GM20431 (cell line): ENCODE results near the gene SYNJ1.
"Not testable (repeated sequence)": the region's sequence is repeated elsewhere in the genome, so short reads cannot be mapped to it uniquely, and the experiment has no call there.

Experiments used
- in situ Hi-C: fragments of 300-500 bp; cut with MseI, MboI; formaldehyde crosslinking; loops from one replicate; pipeline ENCODE4 v1.15.0; 2020; ENCODE audit warnings: low sequenced_read_pairs; ENCODE audit not compliant: unreplicated experiment

Gene SYNJ1, protein sequence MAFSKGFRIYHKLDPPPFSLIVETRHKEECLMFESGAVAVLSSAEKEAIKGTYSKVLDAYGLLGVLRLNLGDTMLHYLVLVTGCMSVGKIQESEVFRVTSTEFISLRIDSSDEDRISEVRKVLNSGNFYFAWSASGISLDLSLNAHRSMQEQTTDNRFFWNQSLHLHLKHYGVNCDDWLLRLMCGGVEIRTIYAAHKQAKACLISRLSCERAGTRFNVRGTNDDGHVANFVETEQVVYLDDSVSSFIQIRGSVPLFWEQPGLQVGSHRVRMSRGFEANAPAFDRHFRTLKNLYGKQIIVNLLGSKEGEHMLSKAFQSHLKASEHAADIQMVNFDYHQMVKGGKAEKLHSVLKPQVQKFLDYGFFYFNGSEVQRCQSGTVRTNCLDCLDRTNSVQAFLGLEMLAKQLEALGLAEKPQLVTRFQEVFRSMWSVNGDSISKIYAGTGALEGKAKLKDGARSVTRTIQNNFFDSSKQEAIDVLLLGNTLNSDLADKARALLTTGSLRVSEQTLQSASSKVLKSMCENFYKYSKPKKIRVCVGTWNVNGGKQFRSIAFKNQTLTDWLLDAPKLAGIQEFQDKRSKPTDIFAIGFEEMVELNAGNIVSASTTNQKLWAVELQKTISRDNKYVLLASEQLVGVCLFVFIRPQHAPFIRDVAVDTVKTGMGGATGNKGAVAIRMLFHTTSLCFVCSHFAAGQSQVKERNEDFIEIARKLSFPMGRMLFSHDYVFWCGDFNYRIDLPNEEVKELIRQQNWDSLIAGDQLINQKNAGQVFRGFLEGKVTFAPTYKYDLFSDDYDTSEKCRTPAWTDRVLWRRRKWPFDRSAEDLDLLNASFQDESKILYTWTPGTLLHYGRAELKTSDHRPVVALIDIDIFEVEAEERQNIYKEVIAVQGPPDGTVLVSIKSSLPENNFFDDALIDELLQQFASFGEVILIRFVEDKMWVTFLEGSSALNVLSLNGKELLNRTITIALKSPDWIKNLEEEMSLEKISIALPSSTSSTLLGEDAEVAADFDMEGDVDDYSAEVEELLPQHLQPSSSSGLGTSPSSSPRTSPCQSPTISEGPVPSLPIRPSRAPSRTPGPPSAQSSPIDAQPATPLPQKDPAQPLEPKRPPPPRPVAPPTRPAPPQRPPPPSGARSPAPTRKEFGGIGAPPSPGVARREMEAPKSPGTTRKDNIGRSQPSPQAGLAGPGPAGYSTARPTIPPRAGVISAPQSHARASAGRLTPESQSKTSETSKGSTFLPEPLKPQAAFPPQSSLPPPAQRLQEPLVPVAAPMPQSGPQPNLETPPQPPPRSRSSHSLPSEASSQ (N-terminal part only)

DNA sequence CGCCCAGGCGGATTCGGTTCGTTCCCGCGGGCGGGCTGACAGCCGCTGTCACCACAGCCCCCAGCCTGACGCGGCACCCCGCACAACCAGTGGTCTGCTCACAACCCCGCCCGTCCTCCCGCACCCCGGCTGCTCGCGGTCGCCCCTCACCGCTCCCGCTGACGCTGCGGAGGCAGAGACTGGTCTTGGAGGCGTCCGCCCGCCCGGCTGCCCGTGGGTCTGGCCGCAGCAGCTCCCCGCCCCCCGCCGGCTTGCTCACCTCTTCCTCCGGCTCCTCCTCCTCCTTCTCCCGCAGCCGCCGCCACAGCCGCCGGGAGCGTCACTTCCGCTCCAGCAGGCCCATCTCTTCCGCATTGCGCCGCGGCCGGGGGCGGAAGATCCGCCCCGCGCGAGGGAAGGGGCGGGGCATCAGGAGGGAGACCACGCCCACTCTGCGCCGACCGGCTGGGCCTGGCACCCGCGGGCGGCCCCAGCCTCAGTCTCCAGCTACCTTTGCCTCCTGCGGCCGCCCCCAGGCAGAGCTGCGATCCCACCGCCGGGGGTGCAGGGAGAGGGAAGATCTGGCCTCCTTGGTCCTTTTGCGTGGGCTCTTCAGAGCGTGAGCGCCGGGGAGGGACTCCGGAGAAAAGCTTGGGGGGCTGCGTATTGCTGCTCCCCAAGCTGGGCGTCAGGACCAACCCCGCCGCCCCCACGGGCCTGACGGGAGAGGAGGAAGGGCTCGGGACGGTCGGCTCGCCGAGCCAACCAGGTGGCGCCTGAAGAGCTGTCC lies at the start of gene SYNJ1:
Gene SYNJ1 (minus strand): TSS at position 327 of the 769 bp plus-strand sequence. CDS start 1,118 bp downstream, outside the sequence.
- in situ Hi-C loops, result no loop called here

DNA sequence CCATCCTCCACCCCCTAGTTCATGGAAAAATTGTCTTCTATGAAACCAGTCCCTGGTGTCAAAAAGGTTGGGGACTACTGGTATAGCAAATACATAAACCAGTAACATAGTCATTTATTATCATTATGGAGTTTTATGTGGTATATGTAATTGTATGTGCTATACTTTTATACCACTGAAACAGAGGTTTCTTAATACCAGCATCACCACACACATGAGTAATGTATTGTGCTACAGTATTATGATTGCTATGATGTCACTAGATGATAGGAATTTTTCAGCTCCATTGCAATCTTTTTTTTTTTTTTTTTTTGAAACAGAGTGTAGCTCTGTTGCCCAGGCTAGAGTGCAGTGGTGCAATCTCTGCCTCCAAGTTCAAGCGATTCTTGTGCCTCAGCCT lies 49.5 kb upstream of the SYNJ1 start:
- in situ Hi-C loops, result no loop called here

DNA sequence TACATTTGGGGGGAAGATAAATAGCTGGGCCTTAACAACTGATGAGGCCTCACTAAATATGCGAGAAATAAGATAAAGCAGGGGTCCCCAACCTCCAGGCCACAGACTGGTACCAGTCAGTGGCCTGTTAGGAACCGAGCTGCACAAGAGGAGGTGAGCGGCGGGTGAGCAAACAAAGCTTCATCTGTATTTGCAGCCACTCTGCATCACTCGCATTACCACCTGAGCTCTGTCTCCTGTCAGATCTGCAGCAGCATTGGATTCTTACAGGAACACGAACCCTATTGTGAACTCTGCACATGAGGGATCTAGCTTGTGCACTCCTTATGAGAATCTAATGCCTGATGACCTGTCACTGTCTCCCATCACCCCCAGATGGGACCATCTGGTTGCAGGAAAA lies 48.9 kb upstream of the SYNJ1 start:
- in situ Hi-C loops, result no loop called here

DNA sequence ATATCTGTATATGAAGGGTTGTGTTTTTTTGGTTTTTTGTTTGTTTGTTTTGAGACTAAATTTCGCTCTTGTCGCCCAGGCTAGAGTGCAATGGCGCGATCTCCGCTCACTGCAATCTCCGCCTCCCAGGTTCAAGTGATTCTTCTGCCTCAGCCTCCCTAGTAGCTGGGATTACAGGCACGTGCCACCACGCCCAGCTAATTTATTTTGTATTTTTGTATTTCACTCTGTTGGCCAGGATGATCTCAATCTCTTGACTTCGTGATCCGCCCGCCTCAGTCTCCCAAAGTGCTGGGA lies 45.2 kb upstream of the SYNJ1 start:
- in situ Hi-C loops, result not testable (repeated sequence)

DNA sequence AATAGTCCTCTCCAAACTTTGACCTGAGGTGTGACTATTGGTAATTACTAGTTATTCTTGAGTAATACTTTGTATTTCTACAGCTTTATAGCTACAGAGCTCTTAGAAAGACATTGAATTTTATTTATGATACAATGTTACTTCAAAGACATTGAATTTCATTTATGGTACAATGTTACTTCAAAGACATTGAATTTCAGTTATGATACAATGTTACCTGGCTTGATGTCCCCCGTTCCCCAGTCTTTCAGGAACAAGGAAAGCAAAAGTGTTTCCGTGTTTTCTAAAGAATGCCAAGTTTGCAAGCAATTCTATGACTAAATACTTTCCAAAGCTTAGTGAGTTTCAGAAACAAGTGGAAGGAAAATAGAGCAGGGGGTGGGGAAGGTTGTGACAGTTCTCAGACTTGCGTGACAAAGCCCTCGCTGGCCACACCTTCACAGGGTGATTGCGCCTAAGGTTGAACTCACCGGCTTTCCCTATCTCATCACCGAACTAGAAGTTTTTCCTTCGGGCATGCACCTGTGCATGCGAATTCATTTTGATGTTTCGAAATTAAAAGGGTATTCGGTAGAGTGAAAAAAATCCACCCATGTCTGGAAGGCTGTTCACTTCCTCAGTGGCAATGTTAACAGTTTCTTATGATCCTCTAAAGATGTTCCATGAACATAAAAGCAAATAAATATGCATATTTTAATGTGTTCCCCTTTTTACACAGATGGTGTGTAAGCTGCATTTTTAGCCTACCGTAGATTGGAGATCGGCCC lies 44.7 kb upstream of the SYNJ1 start:
- in situ Hi-C loops, result no loop called here

DNA sequence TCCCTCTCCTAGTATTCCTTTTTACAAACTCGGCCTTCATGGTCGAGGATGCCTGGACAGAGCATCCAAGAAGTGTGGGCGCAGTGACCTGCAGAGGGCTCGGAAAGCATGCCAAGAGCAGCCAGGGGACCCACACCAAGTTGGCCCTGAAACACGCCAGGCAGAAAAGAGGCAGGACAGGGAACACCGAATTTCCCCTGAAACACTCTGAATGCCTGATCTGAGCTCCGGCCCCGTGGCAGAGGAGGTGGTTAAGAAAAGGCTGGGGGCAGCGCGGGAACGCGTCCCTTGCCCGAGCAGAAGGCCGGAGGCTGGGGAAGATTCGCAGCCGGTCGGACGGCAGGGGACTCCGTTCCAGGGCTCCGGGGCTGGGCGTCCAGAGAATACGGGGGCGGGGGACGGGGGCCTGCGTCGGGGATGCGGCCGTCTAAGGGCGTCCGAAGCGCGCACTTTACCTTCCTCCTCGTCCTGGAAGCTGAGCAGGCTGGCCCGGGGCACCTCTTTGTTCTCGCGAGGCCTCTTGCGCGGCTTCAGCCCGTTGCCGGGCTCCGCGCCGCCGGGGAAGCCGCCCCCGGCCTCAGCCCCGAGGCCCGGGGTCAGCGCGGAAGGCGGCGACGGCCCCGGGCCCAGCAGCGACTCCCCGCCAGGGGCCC lies 43.2 kb upstream of the SYNJ1 start:
- in situ Hi-C loops, result no loop called here

DNA sequence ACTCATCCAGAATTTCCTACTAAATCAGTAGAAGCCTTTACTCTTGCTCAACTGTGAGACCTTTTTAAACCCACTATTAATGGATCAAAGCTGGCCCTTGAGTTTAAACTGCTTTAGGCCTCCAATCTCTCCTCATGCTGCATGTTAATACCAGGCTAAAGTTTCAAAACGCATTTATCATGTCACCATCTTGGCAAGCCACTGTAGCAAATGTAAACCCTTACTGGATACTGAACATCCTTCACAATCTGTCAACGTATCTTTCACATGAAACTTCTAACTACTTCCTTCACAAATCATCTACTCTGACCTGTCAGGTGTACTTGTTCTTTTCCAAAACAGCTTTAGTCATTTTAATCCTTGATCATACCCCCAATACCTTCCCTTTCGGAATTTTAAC lies 40.7 kb upstream of the SYNJ1 start:
- in situ Hi-C loops, result no loop called here

DNA sequence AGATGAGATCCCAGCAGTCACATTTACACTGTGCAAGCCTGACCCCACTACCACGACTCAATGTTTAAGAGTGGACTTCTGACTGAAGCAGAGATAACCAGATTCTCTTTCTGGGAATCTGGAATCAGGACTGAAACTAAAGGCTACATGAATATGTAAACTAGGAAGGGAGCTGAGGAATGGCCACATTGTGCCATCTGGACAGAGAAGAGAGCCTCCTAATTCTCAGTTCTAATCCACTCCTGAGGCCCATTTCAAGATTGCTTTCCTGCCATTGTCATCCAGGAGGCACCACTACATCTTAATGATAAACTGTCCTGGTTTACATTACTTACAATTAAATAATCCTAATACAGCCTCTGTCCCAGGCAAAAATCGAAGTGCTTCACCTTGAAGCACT lies 37.2 kb upstream of the SYNJ1 start:
- in situ Hi-C loops, result no loop called here

DNA sequence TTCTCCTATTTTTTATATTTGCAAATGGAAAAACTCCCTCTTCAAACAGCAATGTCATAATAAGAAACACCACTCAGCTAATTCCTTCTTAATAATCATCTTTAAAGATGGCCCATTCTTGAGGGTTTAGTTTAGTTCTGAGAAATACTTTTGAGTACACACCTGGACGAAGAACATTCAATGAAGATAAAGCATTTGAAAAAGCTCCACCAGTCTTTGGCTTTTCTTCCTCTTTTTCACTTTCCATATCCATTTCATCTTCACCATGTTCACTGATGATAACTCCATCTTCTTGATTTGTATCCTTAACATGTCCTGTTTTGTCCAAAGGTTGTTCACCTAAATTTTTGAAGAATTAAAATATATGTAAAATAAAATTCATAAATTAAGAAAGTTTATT lies 36.4 kb upstream of the SYNJ1 start:
- in situ Hi-C loops, result no loop called here

DNA sequence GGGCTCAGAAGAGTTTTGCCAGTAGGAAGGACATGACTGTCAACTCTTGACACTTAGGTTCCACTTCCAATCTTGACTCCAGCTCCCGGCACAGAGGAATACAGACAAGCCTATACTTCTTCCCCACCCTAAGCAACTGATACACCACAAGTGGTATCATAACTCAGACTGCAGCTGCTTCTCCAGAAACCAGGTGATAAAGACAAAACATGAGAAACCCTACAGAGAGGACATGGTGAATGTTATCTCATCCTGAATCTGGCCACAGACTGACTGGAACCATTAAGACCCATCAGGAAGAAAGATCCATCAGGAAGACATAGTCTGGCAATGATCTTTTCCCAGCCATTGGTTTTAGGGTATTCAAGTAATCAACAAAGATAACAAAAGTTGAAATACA lies 30.0 kb upstream of the SYNJ1 start:
- in situ Hi-C loops, result no loop called here

DNA sequence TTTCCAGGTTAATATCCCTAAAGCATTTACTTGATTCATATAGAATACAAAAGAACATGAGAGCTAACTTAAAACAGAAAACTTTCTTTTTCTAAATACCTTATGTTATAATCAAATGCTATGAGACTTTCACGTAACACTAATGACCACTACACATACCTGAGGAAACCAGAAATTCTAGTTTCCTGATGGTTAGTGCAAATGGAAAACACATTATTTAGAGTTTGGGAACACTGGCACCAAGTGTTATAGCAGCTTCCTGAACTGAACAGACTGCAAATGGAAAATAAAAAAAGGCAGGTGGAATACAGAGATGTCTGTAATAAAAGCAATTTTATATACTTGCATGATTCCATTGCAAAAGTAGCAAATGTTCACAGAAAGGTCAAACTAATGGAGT lies 28.3 kb upstream of the SYNJ1 start:
- in situ Hi-C loops, result no loop called here

DNA sequence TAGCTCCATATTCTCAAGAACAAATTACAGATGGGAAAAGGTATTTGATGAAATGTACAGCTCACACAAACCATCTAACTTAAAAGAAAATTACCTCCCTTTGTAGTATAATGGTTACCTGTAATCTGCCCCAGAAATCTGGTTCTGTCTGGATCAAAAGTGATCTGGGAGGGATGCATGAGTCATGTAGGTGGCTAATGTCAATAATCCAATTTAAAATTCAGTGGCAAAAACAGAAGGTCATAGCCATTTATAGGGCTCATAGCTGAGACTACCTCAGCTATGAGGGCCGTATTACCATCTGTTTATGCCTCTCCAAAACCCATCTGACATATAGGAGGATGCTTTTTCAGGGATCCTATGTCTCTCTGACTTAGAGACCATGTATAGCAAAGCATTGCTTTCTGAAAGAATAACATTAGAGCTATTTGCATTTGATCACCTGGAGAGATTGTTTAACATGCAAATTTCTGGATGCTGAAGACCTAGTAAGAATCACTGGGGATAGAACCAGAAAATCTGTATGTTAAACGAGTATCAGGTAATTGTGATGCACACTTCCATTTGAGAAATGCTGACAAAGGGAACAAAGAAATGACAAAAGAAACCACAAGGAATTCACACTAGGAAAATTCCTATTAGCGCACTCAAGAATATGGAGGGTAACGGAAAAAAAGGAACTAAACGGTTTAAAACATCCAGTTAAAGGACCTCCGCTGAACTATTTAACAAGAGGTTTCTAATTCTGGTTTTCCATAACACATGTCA lies 26.2 kb upstream of the SYNJ1 start:
- in situ Hi-C loops, result no loop called here

DNA sequence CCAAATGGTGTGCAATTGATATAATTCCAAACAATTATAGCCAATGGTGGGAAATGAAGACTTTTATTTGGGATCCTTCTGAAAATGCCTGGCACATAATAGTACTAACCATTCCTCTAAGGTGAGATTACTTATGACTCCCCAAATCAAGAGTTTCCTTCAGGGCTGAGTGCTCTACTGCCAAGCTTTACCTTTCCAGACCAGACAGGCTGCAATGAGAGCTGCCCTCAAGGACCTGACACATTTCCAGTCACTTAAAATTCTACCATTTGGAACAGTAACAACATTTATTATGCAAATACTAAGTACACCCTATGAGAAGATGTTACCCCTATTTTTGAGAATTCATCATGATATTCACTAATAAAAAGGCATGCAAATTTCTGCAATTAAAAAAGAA lies 22.6 kb upstream of the SYNJ1 start:
- in situ Hi-C loops, result no loop called here

DNA sequence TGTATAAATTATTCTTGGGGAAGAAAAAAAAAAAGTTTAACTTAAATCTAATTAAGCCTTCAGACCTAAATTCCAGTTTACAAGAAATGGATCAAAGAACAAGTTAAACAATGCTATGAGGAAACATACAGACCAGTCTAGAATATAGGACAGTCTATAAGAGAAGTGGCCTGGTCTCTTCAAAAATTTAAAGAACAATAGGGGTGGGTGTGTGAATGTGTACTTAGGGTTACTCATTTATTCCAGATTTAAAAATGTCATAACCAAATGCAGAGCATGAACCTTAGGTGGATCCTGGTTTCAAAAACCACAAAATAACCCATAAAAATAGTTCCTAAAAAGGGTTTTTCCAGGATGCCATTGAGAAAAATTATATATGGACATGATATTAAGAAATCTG lies 21.8 kb upstream of the SYNJ1 start:
- in situ Hi-C loops, result no loop called here

DNA sequence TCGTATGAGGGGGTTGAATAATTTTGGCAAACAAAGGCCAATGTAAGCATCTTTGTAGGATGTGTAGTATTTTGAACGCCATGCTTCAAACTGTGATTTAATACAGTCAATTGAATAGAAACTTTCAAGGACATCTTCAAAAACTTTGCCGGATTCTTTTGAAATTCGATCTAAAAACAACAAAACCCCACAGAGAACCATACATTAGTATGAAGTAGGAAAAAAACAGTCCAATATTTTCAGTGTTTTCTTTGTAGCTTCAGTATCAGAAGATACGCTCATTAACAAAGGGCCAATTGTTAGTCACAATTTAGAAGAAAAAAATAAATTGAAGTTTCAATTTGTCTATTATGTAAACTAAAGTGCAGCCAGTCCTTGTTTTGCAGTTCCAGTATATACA lies 20.7 kb upstream of the SYNJ1 start:
- in situ Hi-C loops, result no loop called here

DNA sequence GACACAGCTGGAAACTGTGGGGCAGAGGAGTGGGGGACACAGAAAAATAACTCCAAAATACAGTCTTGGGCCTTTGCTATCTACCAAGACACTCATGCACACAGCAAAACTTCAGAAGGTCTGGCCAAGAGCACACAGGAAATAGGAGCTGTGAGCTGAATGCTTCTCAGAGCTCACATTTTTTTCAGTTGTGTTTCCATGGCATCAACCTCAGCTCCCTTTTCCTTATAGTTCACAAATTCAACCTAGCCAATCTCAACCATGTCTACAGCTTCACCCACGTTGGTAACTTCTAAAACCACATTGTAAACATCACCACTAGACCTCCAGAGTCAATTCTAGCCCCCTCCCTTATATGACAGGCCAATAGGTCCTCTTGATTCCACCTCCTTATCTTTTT lies 19.6 kb upstream of the SYNJ1 start:
- in situ Hi-C loops, result no loop called here

DNA sequence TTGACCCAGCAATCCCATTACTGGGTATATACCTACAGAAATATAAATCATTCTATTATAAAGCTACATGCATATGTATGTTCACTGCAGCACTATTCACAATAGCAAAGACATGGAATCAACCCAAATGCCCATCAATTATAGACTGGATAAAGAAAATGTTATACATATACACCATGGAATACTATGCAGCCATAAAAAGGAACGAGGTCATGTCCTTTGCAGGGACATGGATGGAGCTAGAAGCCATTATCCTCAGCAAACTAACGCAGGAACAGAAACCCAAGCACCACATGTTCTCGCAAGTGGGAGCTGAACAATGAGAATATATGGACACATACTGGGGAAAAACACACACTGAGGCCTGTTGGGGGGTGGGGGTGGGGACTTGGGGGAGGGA lies 18.9 kb upstream of the SYNJ1 start:
- in situ Hi-C loops, result not testable (repeated sequence)

DNA sequence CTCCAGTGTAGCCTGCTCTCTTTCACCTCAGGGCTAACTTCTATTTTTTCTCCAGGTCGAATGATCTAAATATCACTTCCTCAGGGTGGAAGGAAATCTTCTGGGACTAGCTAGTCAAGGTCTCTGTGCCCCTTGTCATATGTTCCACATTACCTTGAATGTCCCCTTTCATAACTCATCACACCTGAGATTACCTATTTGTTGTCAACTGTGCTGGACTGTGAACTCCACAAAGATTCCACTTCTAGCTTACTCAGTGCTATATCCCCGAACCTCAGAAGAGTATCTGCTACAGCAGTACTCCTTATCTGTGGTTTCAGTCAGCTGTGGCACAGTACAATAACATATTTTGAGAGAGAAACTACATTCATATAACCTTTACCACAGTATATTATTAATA lies 14.6 kb upstream of the SYNJ1 start:
- in situ Hi-C loops, result no loop called here
